ENCODE results near the gene HIP1R. TPM values are rescaled to one million over a fixed set of nuclear protein-coding genes. Genes with fewer than 3 reads are reported as not detected.

The HIP1R gene
- total and polyA plus RNA-seq, 10 of the 15 experiments (the other 5 are each of a cell fraction or from before 2014, with no cell fraction given): 0.18 to 27.7 (median 11.7) TPM

DNA sequence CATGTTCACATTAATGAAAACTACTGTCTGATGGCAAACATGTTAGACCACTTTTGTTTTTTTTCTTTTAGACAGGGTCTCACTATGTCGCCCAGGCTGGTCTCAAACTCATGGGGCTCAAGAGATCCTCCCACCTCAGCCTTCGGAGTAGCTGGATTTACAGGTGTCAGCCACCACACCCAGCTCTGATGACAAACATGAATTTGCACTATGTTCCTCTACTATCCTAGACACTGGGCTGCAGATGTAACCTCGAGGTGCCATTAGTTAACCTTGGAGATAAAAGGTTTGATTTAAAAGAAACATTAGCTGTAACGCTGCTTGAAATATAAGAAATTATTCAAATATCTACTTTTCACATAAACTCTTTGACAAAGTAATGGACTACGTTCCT lies 52.6 kb downstream of the HIP1R start:
- Histone ChIP-seq H3K79me2 (ENCODE audit: control insufficient read depth, insufficient read depth, low read length) (peaks cover 63% of the 10 kb centered on the region), H3K27ac (ENCODE audit: control insufficient read depth, insufficient read depth) (peak overlapping the region; percentile 71), H2AFZ (ENCODE audit: control insufficient read depth, low read depth, low read length) (no peak overlapping the region), H3K4me1 (ENCODE audit: control insufficient read depth, insufficient read depth, low read length) (peaks cover 36% of the 10 kb centered on the region), H3K36me3 (ENCODE audit: control insufficient read depth in 2 of 2, insufficient read depth in 2 of 2, low read length in 1 of 2) (no peaks in the 10 kb centered on the region), H3K9ac (ENCODE audit: control insufficient read depth, insufficient read depth, low read length) (0 out of 2 replicates have a peak overlapping the region, but pooled peaks have one; percentile 54), H3K27me3 (replicated peaks in 1 of 2; ENCODE audit: control insufficient read depth in 2 of 2, insufficient read depth in 2 of 2, low read length in 1 of 2) (no peaks in the 10 kb centered on the region), H3K4me3 (peak overlapping the region; percentile 51; the same call in 1 of the 2 replicates), H3K9me3 (replicated peaks; ENCODE audit: control insufficient read depth, insufficient read depth, low read length) (no peaks in the 10 kb centered on the region), H4K20me1 (ENCODE audit: control insufficient read depth, insufficient read depth) (no peaks in the 10 kb centered on the region; the same call in 1 of the 2 replicates), H3K4me2 (ENCODE audit: control insufficient read depth, insufficient read depth) (peak overlapping the region; percentile 92)
- FAIRE-seq (no peak), ATAC-seq (peak; percentile 12), DNase-seq (ENCODE audit: low read depth, low spot score) (no peak)
- intact Hi-C loops (cut with micrococcal nuclease; ENCODE audit: unreplicated experiment) (loop anchor here (1.0 to 10.0 kb wide), 3 partner anchors 13 to 1887 kb away; no protein-coding TSS in a partner anchor), in situ Hi-C loops (cut with MboI) (no loop called here)
- TF ChIP-seq BCL3 (IDR thresholded peaks at IDR 0.05; ENCODE audit: borderline replicate concordance, insufficient read depth, low read depth, low read length, poor library complexity, severe bottlenecking) (no peak), ETV6 (conservative IDR thresholded peaks at IDR 0.05 in 1 of 2, IDR thresholded peaks at IDR 0.05 in 1 of 2; ENCODE audit: borderline replicate concordance in 1 of 2, low read depth in 1 of 2) (no peak), STAT1 (conservative IDR thresholded peaks at IDR 0.05) (no peak), GATAD2B (conservative IDR thresholded peaks at IDR 0.05; ENCODE audit: low read depth) (0 out of 2 replicates have a peak, but pooled peaks have one; percentile 3)
- TF ChIP-seq, protein P1, sequence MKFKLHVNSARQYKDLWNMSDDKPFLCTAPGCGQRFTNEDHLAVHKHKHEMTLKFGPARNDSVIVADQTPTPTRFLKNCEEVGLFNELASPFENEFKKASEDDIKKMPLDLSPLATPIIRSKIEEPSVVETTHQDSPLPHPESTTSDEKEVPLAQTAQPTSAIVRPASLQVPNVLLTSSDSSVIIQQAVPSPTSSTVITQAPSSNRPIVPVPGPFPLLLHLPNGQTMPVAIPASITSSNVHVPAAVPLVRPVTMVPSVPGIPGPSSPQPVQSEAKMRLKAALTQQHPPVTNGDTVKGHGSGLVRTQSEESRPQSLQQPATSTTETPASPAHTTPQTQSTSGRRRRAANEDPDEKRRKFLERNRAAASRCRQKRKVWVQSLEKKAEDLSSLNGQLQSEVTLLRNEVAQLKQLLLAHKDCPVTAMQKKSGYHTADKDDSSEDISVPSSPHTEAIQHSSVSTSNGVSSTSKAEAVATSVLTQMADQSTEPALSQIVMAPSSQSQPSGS (IDR thresholded peaks at IDR 0.05; ENCODE audit: low read length): peak; percentile 9; the same call in 1 of the 2 replicates
- CTCF ChIA-PET: interaction anchor here (0.9 to 2.1 kb wide), 5 partner anchors 10 to 94 kb away, joined by 3 to 11 read pairs (median 8); no protein-coding TSS in a partner anchor
- WGBS (ENCODE audit: insufficient coverage, insufficient replicate concordance, low lambda C conversion rate, missing lambda C conversion rate): 21% methylated on average over 5 of the region's 5 CpGs
- SMC1A ChIA-PET (ENCODE audit: uncharacterized antibody, unreplicated experiment): interaction anchor here (1.1 to 7.6 kb wide), 8 partner anchors 8 to 94 kb away, joined by 3 to 64 read pairs (median 6); no protein-coding TSS in a partner anchor
- BruUV-seq (replicated peaks): no TSS peak
- RAD21 ChIA-PET (ENCODE audit: unreplicated experiment): interaction anchor here (1.0 to 3.2 kb wide), 5 partner anchors 11 to 61 kb away, joined by 3 to 17 read pairs (median 12); no protein-coding TSS in a partner anchor
- POLR2A ChIA-PET: interaction anchor here (0.5 to 4.5 kb wide), 6 partner anchors 9 to 113 kb away, joined by 4 to 23 read pairs (median 14); no protein-coding TSS in a partner anchor

All from GM12878 (cell line).